Keratinocyte (primary cell): Measurements from ENCODE around the gene NAPG. TPM values are rescaled to one million over a fixed set of nuclear protein-coding genes. Genes with fewer than 3 reads are reported as not detected.

ENCODE experiments used
- DNase-seq: peaks from one replicate; pipeline ENCODE4 v3.0.0-alpha.2; 2011; ENCODE audit warnings: low read depth, missing footprints, low spot score
- FAIRE-seq: peaks from 2 replicates; lab custom pipeline; 2011; peaks lifted over from hg19 to GRCh38; lab: Jason Lieb, UNC
- H2AFZ ChIP-seq: 2 replicates; pipeline ENCODE4 v1.6.0; 2012; ENCODE audit warnings: low read length, control low read depth, inconsistent platforms; ENCODE audit not compliant: control insufficient read depth
- H3K27ac ChIP-seq: 2 replicates; pipeline ENCODE4 v1.5.1; 2011; ENCODE audit warnings: low read length; ENCODE audit not compliant: control insufficient read depth, insufficient read depth
- H3K27me3 ChIP-seq: 3 replicates; pipeline ENCODE4 v1.6.0; 2011; ENCODE audit warnings: low read length; ENCODE audit not compliant: control insufficient read depth, insufficient read depth; ENCODE audit errors: extremely low read depth
- H3K36me3 ChIP-seq, 2 experiments: 2 replicates in 1 of 2; 3 replicates in 1 of 2; pipeline ENCODE4 v1.5.1; 2011; ENCODE audit warnings: low read length in 2 of 2, mild to moderate bottlenecking in 1 of 2; ENCODE audit not compliant: control insufficient read depth in 2 of 2, insufficient read depth in 2 of 2; ENCODE audit errors: extremely low read depth in 1 of 2
- H3K4me1 ChIP-seq: 3 replicates; pipeline ENCODE4 v1.5.1; 2011; ENCODE audit warnings: low read length; ENCODE audit not compliant: control insufficient read depth, insufficient read depth; ENCODE audit errors: extremely low read depth
- H3K4me2 ChIP-seq: 3 replicates; pipeline ENCODE4 v1.6.0; 2011; ENCODE audit warnings: low read depth, low read length; ENCODE audit not compliant: control insufficient read depth, insufficient read depth; ENCODE audit errors: extremely low read depth
- H3K4me3 ChIP-seq, 3 experiments: fragments of 200-600 bp in 1 of 3; sonication (generic) in 1 of 3; 2 replicates in 2 of 3; 3 replicates in 1 of 3; pipeline ENCODE4 v1.5.1; 2011 to 2016; ENCODE audit warnings: low read length in 3 of 3, mild to moderate bottlenecking in 3 of 3, control low read depth in 2 of 3, inconsistent platforms in 1 of 3, low read depth in 1 of 3, mixed read lengths in 1 of 3, mixed run types in 1 of 3, moderate library complexity in 1 of 3; ENCODE audit not compliant: control insufficient read depth in 2 of 3, insufficient read depth in 2 of 3; ENCODE audit errors: extremely low read depth in 1 of 3
- H3K79me2 ChIP-seq: 2 replicates; pipeline ENCODE4 v1.6.0; 2012; ENCODE audit warnings: low read length; ENCODE audit not compliant: control insufficient read depth, insufficient read depth
- H3K9ac ChIP-seq: 3 replicates; pipeline ENCODE4 v1.6.0; 2011; ENCODE audit warnings: low read length; ENCODE audit not compliant: control insufficient read depth, insufficient read depth; ENCODE audit errors: extremely low read depth
- H3K9me1 ChIP-seq: 3 replicates; pipeline ENCODE4 v1.6.0; 2011; ENCODE audit warnings: low read length; ENCODE audit not compliant: control insufficient read depth, insufficient read depth; ENCODE audit errors: extremely low read depth
- H3K9me3 ChIP-seq: 2 replicates; pipeline ENCODE4 v1.5.1; 2012; ENCODE audit warnings: low read depth, low read length; ENCODE audit not compliant: control insufficient read depth
- H4K20me1 ChIP-seq: 3 replicates; pipeline ENCODE4 v1.6.0; 2011; ENCODE audit warnings: low read length; ENCODE audit not compliant: control insufficient read depth, insufficient read depth; ENCODE audit errors: extremely low read depth
- CTCF ChIP-seq, 3 experiments: IDR thresholded peaks in 1 of 3; conservative IDR thresholded peaks in 1 of 3; optimal IDR thresholded peaks in 1 of 3; 2 replicates in 2 of 3; 3 replicates in 1 of 3; pipeline versions ENCODE3 to v1.5.1; 2011; ENCODE audit warnings: low read length in 3 of 3, mild to moderate bottlenecking in 3 of 3, moderate library complexity in 2 of 3, control low read depth in 1 of 3, inconsistent platforms in 1 of 3; ENCODE audit not compliant: insufficient read depth in 2 of 3; ENCODE audit errors: extremely low read depth in 1 of 3
- EZH2 ChIP-seq: IDR thresholded peaks from one replicate; pipeline ENCODE4 v1.6.1; 2012; ENCODE audit warnings: inconsistent platforms, mild to moderate bottlenecking, low read length, moderate library complexity
- dilution Hi-C: fragments of 300-500 bp; cut with MboI; formaldehyde crosslinking; loops from one replicate; pipeline ENCODE4 v1.7.0; 2020; ENCODE audit warnings: low sequenced_read_pairs; ENCODE audit not compliant: extremely low pct_ligation_motif_present
- polyA plus RNA-seq, 5 experiments: library from polyadenylated mRNA; depleted of rRNA in 3 of 5; stranded (reverse) in 3 of 5; stranded (forward) in 1 of 5; unstranded in 1 of 5; fragments of >200 nt; gene quantifications; 1 replicate in 1 of 5; 2 replicates in 3 of 5; 3 replicates in 1 of 5; pipeline versions ENCODE4 v1.2.1 to v1.2.3, GENCODE V29; 2011 to 2012; ENCODE audit warnings: missing spikeins in 2 of 5, low read depth in 1 of 5, low replicate concordance in 1 of 5

NAPG gene
- polyA plus RNA-seq, 1 donor (not counting 4 experiments of a cell fraction or from before 2014, with no cell fraction given): 30.8 TPM

DNA sequence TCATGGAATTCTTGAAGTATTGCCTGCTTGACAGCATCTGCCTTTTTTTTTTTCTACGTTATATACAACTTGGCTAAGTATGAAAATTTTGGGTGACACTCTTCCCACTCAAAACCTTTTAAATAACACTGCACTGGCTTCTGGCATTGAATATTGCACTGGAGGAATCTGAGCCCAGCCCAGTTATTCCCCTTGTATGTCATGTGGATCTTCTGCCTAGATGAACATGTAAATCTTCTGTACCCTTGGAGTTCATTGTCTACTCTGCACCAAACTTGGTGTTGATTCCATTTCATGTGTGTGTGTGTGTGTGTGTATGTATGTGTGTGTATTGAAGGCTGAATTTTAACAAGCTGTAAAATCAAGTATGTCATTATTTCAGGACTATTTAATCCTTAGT, 59.4 kb downstream of the NAPG start:
- no peak overlapping the region for H3K4me2 ChIP-seq
- H3K4me3 ChIP-seq: no peak overlapping the region
- no peaks in the 10 kb centered on the region for H3K79me2 ChIP-seq
- TF ChIP-seq CTCF (optimal IDR thresholded peaks at IDR 0.05 in 1 of 3, IDR thresholded peaks at IDR 0.05 in 1 of 3, conservative IDR thresholded peaks at IDR 0.05 in 1 of 3; ENCODE audit: extremely low read depth in 1 of 3, insufficient read depth in 2 of 3, low read length in 3 of 3) (no peak), EZH2 (no peak)
- DNase-seq: no peak
- dilution Hi-C loops: no loop called here
- no peaks in the 10 kb centered on the region for H3K36me3 ChIP-seq
- H3K9ac ChIP-seq: no peak overlapping the region
- H3K27ac ChIP-seq: no peak overlapping the region
- H3K27me3 ChIP-seq: no peaks in the 10 kb centered on the region
- H3K9me3 ChIP-seq: no peaks in the 10 kb centered on the region
- H3K4me1 ChIP-seq: no peaks in the 10 kb centered on the region
- no peak for FAIRE-seq
- no peaks in the 10 kb centered on the region for H4K20me1 ChIP-seq
- H3K9me1 ChIP-seq: no peaks in the 10 kb centered on the region
- H2AFZ ChIP-seq: no peak overlapping the region

DNA sequence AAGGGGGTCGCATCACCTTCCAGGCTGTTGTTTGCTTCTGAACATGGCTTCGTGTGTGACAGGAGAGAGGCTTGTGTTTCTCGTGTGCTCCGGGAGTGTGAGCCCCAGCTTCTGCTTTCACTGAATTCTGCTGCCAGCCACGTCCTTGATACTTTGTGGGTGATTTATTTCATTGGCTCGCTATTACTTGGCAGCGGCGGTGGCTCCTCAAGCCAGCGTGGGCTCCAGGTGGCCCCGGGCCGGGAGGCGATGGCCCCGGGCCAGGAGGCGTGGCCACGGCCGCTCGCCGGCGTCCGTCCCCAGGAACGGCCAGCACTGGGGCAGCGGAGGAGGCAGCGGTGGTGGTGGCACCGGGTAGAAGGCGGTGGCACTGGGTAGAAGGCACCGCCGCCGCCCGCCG, 63.1 kb downstream of the NAPG start:
- no peak overlapping the region for H3K4me3 ChIP-seq
- H3K4me1 ChIP-seq: no peaks in the 10 kb centered on the region
- no peaks in the 10 kb centered on the region for H4K20me1 ChIP-seq
- H3K9me1 ChIP-seq: no peaks in the 10 kb centered on the region
- H3K9me3 ChIP-seq: no peaks in the 10 kb centered on the region
- no peaks in the 10 kb centered on the region for H3K79me2 ChIP-seq
- H3K4me2 ChIP-seq: no peak overlapping the region
- H3K36me3 ChIP-seq: no peaks in the 10 kb centered on the region
- no peak for FAIRE-seq
- TF ChIP-seq EZH2: no peak
- TF ChIP-seq CTCF (optimal IDR thresholded peaks at IDR 0.05 in 1 of 3, IDR thresholded peaks at IDR 0.05 in 1 of 3, conservative IDR thresholded peaks at IDR 0.05 in 1 of 3; ENCODE audit: extremely low read depth in 1 of 3, insufficient read depth in 2 of 3, low read length in 3 of 3): no peak
- no peaks in the 10 kb centered on the region for H3K27me3 ChIP-seq
- H3K9ac ChIP-seq: no peak overlapping the region
- H3K27ac ChIP-seq: no peak overlapping the region
- DNase-seq: no peak
- H2AFZ ChIP-seq: no peak overlapping the region
- dilution Hi-C loops: no loop called here
